ENCODE results near the gene ZNF837.

DNA sequence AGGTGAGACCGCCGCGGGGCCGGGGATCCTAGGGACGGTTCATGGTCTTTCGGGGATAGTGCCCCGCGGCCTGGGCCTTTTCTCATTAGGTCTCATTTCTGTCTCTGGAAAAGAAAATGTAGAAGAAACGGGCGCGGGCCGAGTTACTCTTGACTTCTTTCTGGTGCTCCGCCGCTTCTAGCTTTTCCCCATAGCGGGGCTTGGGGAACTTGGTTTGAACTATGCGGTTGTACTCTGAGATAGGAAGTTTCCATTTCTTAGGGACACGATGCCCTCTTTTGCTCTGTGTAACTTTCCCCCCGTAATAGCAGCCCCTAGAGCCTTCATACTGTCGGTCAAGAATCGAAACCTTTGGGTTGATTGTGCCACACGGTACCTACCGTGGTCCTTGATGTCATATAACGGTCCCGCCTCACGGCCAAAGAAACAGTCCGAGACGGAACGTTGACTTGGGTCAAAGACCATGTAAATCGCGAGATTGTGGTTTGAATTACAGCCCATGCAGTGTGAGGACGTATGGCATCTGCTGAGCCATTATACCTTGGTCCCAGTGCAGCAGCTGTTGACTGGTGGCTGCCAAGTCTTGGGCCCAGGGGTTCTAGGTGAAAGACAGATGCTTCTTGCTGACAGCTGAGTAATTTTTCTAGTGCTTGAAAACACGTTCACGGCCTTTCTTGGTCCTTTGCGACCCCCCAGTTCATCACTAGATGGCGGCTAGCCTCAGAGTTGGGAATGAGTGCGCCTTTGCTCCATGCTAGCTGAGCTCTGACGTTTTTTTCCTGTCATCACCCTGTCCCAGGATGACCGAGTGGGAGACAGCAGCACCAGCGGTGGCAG lies 6.7 kb upstream of the ZNF837 start:
- TF ChIP-seq CTCF (IDR thresholded peaks at IDR 0.05) (no peak), POLR2AphosphoS5 (IDR thresholded peaks at IDR 0.05) (no peak)

All from esophagus muscularis mucosa (tissue), 3 donors.